IPS-20b (cell line): ENCODE measurements around the gene DEUP1.

Source experiments
- H3K27ac ChIP-seq: one replicate; pipeline ENCODE4 v1.5.1; 2013; ENCODE audit warnings: low read length
- H3K27me3 ChIP-seq: 2 replicates; pipeline ENCODE4 v1.6.1; 2013; ENCODE audit warnings: mild to moderate bottlenecking, low read length, inconsistent platforms; ENCODE audit not compliant: insufficient read depth
- H3K36me3 ChIP-seq: 2 replicates; pipeline ENCODE4 v1.6.1; 2013; ENCODE audit warnings: low read depth, mild to moderate bottlenecking, inconsistent platforms, low read length, moderate library complexity; ENCODE audit not compliant: insufficient read depth
- H3K4me1 ChIP-seq: 2 replicates; pipeline ENCODE4 v1.6.1; 2013; ENCODE audit warnings: mild to moderate bottlenecking, control low read depth, inconsistent platforms, low read length, moderate library complexity; ENCODE audit not compliant: insufficient read depth
- H3K4me3 ChIP-seq: 2 replicates; pipeline ENCODE4 v1.5.1; 2013; ENCODE audit warnings: mild to moderate bottlenecking, low read length, inconsistent platforms
- H3K9ac ChIP-seq: 2 replicates; pipeline ENCODE4 v1.6.1; 2013; ENCODE audit warnings: low read depth, mild to moderate bottlenecking, inconsistent platforms, low read length, moderate library complexity
- H3K9me3 ChIP-seq: 2 replicates; pipeline ENCODE4 v1.6.1; 2013; ENCODE audit warnings: mild to moderate bottlenecking, low read depth, low read length, inconsistent platforms; ENCODE audit not compliant: insufficient read depth

Gene DEUP1

DNA sequence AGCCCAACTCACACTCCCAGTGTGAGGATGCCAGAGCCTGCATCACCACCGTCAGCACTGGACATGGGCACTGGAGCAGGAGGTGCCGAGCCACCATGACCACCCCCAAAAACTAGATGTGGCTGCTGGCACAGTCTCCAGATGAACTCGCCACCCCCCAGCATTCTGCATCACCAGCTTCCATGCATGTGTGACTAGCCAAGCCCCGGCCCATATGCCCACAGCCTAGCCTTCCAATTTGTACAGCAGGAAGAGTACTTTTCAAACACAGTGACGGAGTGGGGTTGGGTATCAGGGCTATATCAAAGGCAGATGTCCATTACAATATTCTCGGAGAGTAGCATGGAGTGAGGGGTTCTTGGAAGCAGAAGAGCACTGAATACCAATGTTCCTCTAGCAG is 149.7 kb downstream of the DEUP1 start:
- Histone ChIP-seq H3K9me3 (peaks cover 1% of the 10 kb centered on the region; the same call in 1 of the 2 replicates), H3K27ac (no peak overlapping the region), H3K27me3 (no peaks in the 10 kb centered on the region), H3K4me1 (peaks cover 17% of the 10 kb centered on the region), H3K4me3 (no peak overlapping the region), H3K9ac (no peak overlapping the region), H3K36me3 (no peaks in the 10 kb centered on the region)

DNA sequence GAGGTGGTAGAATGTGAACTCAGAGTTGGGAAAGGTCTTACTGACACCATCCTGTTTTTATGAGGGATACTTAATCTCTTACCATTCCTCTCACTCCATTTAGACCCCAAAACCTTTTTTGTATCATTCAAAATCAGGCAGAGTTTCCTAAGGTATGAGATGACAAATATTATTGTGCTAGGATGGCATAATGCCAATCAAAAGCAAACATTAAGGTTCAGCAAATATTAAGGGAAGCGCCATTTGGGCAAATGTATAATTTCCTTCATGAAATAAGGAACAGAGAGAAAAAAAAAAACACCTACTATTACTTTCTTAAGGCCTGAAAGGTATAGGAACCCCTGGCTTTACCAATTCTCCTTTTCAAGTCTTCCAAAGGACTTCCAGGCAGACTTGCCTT is 150.2 kb downstream of the DEUP1 start:
- peaks cover 17% of the 10 kb centered on the region for H3K4me1 ChIP-seq
- no peak overlapping the region for H3K27ac ChIP-seq
- no peak overlapping the region for H3K4me3 ChIP-seq
- H3K27me3 ChIP-seq, result no peaks in the 10 kb centered on the region
- H3K9ac ChIP-seq, result no peak overlapping the region
- H3K9me3 ChIP-seq, result no peaks in the 10 kb centered on the region
- H3K36me3 ChIP-seq, result no peaks in the 10 kb centered on the region

DNA sequence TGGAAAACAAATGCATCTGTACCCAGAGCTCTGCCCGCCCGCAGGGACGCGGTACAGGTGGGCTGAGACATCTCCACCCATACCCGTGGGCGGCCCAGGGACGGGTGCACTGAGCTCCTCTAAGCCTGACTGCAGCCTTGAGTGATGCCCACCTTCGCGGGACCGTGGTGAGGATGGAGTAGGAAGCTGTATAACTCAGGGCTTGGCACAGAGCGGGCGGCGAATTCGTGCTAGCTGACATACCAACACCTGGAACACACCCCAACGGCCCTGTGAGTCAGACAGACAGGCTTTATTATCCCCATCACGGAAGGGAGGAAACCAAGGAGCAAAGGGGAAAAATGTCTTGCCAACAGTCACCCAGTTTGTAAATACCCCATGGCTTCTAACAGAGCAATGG is 150.7 kb downstream of the DEUP1 start:
- Histone ChIP-seq H3K27ac (no peak overlapping the region), H3K36me3 (no peaks in the 10 kb centered on the region), H3K27me3 (no peaks in the 10 kb centered on the region), H3K4me1 (peaks cover 17% of the 10 kb centered on the region), H3K4me3 (no peak overlapping the region), H3K9ac (no peak overlapping the region), H3K9me3 (no peaks in the 10 kb centered on the region)

- Histone ChIP-seq H3K27ac (no peak overlapping the region), H3K27me3 (no peaks in the 10 kb centered on the region), H3K9me3 (no peaks in the 10 kb centered on the region), H3K4me1 (peaks cover 19% of the 10 kb centered on the region), H3K4me3 (no peak overlapping the region), H3K36me3 (no peaks in the 10 kb centered on the region), H3K9ac (no peak overlapping the region)
Measured at GRCh38 chr11:93481696-93482095, 151.2 kb downstream of the DEUP1 start.

GRCh38 chr11:93482556-93482955 is 152.0 kb downstream of the DEUP1 start:
- Histone ChIP-seq H3K4me3 (no peak overlapping the region), H3K9ac (no peak overlapping the region), H3K27ac (no peak overlapping the region), H3K27me3 (no peaks in the 10 kb centered on the region), H3K4me1 (peaks cover 20% of the 10 kb centered on the region), H3K36me3 (no peaks in the 10 kb centered on the region), H3K9me3 (no peaks in the 10 kb centered on the region)

- no peak overlapping the region for H3K4me3 ChIP-seq
- H3K4me1 ChIP-seq, result peaks cover 27% of the 10 kb centered on the region
- no peaks in the 10 kb centered on the region for H3K36me3 ChIP-seq
- no peaks in the 10 kb centered on the region for H3K9me3 ChIP-seq
- H3K9ac ChIP-seq, result no peak overlapping the region
- H3K27me3 ChIP-seq, result no peaks in the 10 kb centered on the region
- no peak overlapping the region for H3K27ac ChIP-seq
Measured at GRCh38 chr11:93484716-93485115, 154.2 kb downstream of the DEUP1 start.

- Histone ChIP-seq H3K9ac (no peak overlapping the region), H3K27ac (no peak overlapping the region), H3K36me3 (no peaks in the 10 kb centered on the region), H3K27me3 (no peaks in the 10 kb centered on the region), H3K4me1 (peaks cover 40% of the 10 kb centered on the region), H3K9me3 (no peaks in the 10 kb centered on the region), H3K4me3 (no peak overlapping the region)
Measured at GRCh38 chr11:93485983-93486382, 155.4 kb downstream of the DEUP1 start.

DNA sequence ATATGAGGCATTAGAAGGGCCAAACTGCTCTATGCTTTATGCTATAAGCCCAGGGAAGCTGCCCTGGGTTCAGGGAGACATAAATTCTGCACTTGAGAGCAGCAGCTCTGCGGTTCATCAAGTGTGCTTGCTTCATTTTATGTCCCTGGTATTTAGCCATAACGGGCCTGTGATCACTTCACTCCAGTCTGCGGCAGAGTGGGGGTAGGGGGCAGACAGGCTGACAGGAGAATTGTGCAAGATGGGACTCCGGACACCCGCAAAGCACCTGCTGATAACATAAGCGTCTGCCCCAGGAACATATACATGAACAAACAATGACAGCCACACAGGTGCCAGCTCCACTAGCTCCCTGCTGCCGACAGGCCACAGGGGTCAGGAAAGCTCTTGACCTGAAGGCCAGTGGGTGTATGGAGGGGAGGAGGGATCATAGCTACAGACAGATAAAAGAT is 156.5 kb downstream of the DEUP1 start:
- Histone ChIP-seq H3K36me3 (no peaks in the 10 kb centered on the region; the same call in 1 of the 2 replicates), H3K4me3 (no peak overlapping the region), H3K4me1 (peaks cover 50% of the 10 kb centered on the region), H3K9me3 (no peaks in the 10 kb centered on the region), H3K27ac (no peak overlapping the region), H3K9ac (no peak overlapping the region), H3K27me3 (no peaks in the 10 kb centered on the region)
